Germinal center (tissue), 1 donor: ENCODE measurements around the gene IARS1.

Experiments used
- DNase-seq: peaks from one replicate; pipeline ENCODE4 v3.0.0; 2012; ENCODE audit warnings: mixed read lengths, low spot score

Gene IARS1

DNA sequence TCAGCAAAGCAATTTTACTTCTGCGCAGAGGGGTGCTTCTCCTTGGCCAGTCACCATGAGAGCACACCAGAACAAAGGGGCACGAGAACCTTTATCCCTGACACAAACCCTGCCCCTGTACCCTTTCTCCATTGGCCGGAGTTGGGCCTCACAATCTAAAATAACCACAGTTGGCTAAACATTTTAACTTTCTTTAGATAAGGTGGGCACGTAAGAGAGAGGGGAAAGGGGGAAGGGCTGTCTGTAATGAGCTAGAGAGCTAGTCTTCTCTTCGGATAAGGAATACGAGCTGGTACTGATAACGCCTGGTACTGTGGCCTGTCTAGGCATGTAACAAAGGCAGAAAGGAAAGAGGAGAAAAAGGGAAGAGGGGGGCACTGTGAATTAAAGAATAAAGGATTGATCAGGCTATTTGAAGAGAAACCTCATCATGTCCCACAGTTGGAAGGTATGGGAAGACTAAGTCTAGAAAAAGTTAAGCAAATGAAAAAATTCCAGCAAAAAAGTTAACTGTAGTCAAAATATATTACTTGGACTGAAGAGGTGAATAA lies 1.8 kb upstream of the IARS1 start:
- DNase-seq: no peak

DNA sequence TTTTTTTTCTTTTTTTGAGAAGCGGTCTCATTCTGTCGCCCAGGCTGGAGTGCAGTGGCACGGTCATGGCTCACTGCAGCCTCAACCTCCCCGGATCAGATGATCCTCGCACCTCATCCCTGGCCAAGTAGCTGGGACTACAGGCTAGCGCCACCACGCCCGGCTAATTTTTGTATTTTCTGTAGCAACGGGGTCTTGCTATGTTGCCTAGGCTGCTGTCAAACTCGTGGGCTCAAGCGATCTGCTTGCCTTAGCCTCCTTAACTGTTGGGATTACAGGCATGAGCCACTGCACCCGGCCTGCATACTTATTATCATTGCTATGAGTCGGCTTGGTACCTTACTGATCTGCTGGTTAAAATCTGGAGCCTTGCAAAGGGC lies 790 bp upstream of the IARS1 start:
- no peak for DNase-seq

DNA sequence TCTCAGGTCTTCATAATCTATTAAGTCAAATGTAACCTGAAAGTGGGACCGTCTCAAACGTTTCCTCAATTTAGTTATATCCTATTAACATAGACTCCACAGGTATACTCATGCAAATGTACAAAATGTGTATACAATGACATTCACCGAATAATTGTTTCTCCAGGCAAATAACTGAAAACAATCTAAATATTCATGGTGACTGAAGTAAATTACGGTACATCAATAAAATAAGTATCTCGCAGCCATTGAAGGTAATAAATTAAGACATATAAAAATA lies 482 bp downstream of the IARS1 start:
- no peak for DNase-seq

GRCh38 chr9:92292338-92293074 lies 991 bp downstream of the IARS1 start:
- DNase-seq: no peak

DNA sequence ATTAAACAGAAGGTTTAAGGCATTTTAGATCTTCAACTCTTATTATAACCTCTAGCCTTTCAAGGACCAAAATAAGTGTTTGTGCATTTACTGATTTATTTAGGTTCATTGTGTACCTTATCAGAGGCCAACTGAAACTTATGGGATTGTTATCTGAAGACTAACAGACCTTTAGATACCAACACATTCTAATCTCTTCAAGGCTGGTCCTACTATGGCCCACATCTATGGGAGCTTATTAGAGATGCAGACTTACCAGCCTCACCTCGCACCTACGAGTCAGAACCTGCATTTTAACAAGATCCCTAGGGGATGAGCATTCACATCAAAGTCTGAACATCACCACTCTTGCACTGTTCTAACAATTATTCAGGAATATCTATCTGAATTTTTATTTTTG lies 1.9 kb downstream of the IARS1 start:
- no peak for DNase-seq

GRCh38 chr9:92290785-92291429 lies 2.6 kb downstream of the IARS1 start:
- DNase-seq: no peak

- no peak for DNase-seq
Observed at GRCh38 chr9:92289708-92290390, 3.6 kb downstream of the IARS1 start.

GRCh38 chr9:92279302-92279701 lies 14.2 kb downstream of the IARS1 start:
- no peak for DNase-seq

GRCh38 chr9:92278110-92278509 lies 15.4 kb downstream of the IARS1 start:
- DNase-seq: no peak

DNA sequence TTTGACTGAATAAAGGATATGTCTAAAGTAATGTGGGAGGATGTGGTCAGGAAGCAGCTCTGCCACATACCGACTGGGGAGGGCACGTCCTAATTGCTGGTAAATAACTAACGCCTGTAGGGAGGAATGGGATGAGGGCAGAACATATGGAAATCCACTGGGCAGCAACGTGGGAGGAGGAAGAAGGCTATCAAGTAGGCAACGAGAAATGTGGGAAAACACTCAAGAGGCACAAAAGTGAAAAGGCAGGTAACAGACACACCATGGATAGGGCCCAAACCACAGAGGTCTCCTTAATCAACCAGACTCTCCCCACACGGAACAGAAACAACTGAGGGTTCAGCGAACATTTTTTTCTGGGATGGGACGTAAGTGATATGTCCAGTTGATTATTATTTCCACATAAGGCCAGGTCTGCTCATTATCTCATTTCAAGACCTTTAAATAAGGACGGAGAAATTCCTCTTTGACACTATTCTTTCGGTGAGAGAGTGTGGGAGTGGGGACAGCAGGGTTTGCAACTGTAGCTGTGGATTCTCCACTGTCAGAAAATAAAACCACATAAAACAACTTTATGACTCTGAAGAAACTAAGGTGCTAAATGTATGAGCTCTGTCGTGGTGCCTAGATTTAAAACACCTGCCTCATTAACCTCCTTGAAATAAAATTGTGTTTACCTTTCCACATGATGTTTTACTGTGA lies 17.0 kb downstream of the IARS1 start:
- no peak for DNase-seq

DNA sequence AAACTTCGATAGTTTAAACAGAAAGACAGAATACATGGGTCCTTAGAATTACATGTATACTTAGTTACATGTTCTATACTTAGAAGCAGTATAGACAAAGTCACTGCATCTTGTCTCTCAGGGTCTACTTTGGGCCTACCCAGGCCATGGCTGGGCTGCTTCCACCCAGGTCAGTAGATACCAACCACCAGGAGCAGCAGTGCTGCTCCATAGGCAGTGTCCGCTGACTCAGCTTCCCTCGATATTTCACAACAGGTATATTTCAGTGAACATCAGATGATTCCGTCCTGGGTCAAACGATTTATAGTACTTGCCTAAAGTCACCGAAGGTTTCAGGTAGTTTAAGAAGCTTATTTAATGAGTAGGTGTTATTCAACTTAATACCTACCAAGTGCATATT lies 18.0 kb downstream of the IARS1 start:
- no peak for DNase-seq

GRCh38 chr9:92270511-92270910 lies 23.0 kb downstream of the IARS1 start:
- DNase-seq: no peak

- DNase-seq: no peak
Observed at GRCh38 chr9:92266486-92266885, 27.0 kb downstream of the IARS1 start.

GRCh38 chr9:92265154-92265553 lies 28.3 kb downstream of the IARS1 start:
- no peak for DNase-seq

GRCh38 chr9:92263131-92263530 lies 30.4 kb downstream of the IARS1 start:
- DNase-seq: no peak

GRCh38 chr9:92257327-92257726 lies 36.2 kb downstream of the IARS1 start:
- DNase-seq: no peak

DNA sequence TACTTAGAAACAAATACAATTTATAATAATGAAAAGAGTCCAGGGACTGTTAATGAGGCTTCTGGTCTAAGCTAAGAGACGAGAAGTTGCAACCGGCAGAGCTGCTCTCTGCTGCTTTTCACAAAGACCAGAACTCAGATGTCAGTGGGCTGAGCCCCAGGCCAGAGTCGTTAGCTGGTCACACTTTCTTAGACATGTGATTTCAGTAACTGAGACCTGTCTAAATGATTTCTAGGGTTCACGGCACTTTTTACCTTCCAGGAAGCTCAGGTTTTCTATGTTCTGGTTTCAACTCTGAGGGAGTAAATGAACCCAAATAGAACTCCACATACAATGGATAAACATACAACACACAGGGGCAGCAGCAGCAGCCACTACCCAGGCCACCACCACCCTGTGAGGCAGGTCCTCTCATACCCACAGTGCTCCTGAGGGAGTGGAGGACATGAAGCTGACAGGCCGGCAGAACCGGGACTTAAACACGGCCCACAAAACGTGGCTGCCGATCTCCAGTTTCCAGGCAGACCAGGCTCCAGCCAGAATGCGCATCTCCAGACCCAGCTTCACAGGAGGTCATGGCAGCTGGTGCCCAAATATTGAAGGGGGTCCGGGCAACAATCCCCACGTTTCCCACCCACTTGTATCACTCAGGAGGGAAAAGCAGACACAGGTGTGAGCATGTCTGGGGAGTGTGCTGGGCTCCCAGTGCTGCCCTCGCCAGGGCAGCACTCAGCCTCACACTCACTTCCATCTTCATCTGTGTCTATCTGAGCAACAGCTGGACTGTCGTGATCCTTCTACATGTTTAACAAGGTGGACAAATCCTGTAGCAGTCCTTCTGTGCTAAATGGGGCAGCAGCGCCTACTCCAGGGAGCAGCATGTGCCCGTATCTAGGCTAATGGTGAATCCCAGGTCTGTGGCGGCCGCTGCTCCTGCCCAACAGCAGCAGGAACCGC lies 38.8 kb downstream of the IARS1 start:
- DNase-seq: no peak

- no peak for DNase-seq
Observed at GRCh38 chr9:92253656-92254055, 39.8 kb downstream of the IARS1 start.

DNA sequence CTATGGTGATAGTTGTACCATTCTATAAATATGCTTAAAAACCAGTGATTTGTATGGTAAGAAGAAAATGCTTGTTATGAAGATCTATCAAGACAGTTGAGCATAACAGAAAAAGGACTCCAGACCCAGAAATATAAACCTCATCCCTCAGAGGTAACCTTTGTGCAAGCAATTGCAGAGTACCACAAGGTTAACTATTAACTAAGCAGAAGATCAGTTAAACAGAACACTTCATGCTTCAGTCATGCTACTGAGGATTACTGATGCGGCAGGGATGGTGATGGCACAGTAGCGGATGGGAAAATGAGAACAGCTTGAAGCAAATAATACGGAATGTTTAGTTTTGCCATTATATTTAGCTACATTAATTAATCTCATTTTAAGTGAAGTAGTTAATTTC lies 45.5 kb downstream of the IARS1 start:
- no peak for DNase-seq

DNA sequence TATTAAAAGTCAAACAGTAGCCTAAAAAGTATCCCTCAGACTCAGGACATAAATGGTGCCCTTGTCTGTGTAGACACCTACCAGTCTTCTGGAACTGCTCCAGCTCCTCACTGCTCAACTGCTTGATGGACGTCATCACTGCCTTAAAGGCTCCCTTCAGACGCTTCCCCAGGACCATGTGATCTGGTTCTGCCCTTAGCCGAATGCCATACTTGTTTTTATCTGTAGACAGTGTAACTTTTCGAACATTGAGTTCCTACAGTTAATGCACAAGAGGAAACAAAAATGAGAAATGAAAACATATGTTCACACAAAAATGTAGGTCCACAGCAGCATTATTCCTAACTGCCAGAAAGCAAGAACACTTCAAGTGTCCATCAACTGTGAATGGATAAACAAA lies 46.2 kb downstream of the IARS1 start:
- DNase-seq: no peak

- DNase-seq: no peak
Observed at GRCh38 chr9:92245005-92245797, 48.3 kb downstream of the IARS1 start.
